Right forelimb (tissue), 1 donor: ENCODE measurements around the gene BID.

Experiments used
- DNase-seq: peaks from one replicate; pipeline ENCODE4 v3.0.0-alpha.2; 2018

Gene BID

DNA sequence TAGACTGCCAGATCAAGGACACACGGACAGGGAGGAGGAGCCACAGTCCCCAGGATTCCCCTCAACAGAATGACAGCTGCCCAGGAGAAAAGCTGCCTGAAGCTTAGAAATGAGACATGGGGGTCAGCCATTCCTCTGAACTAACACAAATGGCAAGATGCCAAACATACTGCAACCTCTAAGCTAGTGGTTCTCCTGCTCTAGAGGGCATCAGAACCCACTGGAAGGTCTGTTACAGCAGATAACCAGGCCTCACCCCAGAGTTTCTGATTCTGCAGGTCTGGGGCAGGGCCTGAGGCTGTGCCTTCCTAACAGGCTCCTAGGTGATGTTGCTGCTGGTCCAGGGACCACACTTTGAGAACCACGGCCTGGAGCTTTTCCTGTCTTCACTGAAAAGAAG, 28.6 kb upstream of the BID start:
- DNase-seq: no peak

DNA sequence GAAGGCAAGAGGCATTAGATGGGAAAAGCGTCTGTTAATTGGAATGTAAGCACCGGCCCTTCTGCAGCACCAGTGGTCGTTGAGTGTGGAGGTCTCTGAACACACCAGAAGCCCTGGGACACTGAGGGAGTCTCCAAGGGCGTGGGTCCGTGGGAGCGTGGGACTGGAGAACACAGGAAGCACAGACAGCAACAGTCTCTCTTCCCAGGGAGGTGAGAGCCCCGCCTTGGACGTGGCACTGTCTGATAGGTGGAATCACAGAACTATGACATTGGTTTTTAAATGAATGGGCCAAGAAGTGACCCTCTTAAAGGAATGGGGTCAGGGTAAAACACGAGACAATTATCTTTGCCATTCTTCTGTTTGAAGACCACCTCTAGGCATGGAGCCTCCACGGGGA, 28.1 kb upstream of the BID start:
- DNase-seq: no peak

DNA sequence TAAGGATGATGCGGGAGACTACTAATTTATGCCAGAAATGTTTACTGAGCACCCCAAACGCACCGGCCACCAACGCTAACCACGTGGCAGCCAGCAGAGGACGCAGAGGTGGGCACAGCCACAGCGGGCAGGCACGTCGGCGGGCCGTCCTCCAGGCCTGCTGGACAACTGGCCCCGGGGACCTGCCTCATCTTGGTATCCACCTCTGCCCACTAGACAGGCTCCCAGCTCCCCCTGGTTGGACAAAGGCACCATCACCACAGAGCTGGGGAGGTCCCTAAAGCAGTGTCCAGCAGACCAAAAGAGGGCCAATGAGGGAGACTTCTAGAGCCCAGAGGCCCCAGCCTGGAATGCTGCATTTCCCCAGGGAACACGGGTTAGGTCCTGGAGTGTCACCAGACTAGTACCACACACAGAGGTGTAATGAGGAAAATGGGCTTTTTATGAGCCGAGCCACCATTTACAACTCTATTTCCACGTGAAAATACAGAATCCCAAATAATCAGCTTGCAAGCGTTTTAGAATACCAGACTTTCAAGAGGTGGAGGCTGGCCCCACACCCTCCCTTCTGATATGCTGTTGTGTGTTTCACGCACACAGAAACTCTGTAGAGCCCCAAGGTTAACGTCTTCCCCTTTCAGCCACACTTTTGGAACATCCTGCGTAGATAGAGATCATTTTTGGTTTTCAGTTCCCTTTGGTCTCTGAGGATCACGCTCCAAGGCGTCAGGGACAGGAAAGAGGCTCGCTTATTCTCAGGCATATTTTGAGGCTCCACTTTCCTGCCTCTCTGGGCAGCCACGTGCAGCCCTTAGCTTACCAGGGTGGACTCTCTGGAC, 23.7 kb upstream of the BID start:
- no peak for DNase-seq

DNA sequence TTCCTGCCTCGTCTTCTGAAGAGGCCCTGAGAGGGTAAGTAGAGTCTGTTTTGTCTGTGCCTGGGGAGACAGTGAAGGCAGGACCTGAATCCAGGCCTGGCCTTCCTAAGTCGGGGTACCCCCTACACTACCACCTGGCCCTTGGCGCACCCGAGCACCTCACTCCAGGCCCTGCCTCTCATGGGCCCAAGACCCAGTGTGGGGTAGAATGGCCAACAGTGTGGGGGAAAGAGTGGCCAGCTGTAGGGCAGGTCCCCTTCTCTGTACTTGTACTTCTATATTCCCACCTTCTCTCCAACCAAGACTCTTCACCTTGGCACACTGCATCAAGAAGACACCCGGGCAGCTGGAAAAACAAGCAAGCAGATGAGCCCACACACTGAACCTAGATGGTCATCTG, 22.4 kb upstream of the BID start:
- no peak for DNase-seq

DNA sequence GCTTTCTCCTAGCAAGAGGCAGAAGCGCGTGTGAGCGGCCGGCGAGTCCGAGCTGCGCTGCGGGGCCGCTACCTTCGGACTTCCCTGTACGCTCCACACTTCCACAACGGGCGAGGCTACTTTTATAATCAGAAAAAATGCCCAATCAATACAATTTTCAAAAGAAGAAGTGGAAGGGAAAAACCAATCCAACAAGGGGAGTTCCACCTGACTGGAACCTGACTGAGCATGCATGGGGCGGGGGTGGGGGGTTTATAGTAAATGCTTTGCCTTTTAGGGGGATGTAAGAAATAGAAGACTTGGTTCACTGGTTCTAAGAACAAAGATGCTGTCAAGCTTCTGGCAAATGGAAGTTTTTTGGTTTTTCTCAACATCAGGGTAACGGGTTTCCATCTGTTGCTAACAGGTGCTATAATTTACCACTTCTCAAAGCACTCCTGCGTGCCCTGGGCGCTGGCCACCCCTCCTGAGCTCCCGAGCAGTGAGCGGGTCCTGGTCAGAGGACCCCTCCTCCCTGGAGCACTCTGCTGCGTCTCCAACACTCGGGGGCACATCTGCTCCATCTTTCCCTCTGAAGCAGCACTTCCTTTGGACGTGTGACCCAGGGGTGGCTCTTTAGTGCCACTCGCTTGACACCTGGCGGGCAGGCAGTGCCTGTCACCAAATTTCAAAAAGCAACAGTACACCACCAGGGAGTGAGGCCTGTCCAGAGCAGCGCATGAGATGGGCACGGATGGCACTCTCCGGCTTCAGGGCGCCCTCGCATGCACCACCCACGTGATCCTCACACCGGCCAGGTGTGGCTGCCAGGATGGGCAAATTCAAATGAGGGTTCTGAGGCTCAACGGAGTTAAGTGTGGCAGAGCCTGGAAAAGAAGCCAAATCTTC, 21.6 kb upstream of the BID start:
- no peak for DNase-seq

DNA sequence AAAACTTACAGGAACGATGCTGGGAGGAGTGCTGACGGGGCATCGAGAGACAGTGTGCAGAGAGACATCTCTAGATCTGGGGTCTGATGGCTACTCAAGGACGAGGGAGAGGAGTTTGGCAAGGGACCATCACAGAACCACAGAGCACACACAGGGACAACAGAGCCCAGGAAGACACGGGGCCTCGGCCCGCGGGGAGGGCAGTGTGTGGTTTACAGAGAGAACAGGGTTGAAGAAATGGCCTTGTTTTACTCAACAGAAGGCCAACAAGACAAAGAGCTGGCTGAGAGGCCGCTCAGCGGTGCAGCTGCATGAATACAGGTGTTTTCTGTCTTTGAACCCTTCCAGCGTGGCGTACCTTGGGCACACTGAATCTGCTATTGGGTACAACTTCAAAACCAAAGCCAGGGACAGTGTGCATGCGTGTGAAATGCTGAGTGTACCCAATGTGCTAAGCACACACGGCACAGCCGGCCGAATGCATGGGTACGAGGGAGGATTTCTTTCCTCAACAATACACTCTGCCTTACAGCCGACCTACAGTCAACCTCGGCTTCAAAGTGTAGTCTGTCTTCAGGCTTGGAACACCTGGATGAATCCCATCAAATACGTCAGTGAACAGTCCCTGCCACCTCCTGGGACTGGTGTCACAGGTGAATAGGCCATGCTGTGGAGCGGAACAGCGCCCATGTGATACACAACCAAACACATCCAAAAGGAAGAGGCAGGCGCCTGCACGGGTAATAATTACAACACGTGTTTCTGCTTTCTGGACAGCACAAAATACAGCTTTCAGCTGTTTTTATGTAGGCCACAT, 20.7 kb upstream of the BID start:
- DNase-seq: no peak

DNA sequence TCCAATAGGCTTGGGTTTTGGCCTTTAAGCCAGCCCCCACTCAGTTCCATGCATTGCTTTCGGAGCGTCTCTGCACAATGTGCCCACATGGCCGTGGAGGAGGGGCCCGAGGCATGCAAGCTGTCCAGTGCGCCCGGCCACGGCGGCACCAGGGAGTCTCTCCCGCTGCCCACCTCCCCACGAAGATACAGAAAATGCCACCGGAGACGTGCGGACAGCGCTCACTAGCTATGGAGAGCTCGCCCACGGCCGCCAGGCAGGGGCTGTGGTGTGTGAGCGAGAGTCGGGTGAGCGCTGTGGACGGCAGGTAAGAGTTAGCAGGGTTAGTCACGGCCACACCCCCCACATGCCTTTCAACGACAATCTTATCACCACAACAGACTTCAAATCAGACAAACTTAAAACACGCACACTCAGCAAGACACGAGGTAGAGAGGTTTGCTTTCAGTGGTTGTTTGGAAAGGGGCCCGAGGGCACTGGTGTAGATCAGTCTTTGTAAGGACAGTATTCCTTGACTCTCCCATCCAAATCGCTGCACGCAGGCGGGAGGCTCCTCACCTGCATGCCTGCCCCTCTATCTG, 18.7 kb upstream of the BID start:
- DNase-seq: no peak

DNA sequence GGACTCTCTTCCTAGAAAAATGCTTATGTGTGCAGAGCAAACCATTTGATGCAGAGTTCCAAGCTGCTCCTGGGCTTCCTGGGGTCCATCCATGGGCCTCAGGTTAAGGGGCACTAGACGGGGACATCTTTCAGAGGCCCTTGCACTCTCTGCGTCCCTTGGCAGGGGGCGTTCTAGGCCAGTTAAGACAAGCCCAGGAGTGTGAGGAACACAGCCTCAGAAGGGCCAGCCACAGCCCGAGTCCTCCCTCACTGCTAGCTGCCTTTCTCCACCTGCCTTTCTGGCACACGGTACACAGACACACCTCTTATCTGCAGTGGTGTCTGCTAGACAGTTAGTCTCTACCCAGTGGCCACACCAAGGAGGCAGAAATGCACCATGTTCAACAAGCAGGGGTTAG, 18.0 kb upstream of the BID start:
- no peak for DNase-seq

DNA sequence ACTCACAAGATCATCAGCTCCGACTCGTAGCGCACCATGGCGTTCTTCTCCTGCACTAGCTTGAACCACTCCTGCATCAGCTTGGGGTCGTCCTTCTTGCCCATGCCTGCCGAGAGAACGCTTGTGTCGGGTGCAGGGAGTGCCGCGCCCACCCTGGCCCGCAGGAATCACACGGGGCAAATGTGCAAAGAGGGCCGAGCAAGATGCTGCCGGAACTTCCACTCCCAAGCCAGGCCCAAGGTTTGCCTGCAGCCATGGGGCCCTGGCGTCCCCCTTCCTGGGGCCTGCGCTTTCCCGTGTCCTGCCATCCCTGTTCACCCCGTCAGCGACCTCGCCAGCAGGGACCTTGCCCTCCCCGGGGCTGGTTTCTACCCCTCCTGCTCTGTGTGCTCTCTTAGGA, 16.9 kb upstream of the BID start:
- no peak for DNase-seq

DNA sequence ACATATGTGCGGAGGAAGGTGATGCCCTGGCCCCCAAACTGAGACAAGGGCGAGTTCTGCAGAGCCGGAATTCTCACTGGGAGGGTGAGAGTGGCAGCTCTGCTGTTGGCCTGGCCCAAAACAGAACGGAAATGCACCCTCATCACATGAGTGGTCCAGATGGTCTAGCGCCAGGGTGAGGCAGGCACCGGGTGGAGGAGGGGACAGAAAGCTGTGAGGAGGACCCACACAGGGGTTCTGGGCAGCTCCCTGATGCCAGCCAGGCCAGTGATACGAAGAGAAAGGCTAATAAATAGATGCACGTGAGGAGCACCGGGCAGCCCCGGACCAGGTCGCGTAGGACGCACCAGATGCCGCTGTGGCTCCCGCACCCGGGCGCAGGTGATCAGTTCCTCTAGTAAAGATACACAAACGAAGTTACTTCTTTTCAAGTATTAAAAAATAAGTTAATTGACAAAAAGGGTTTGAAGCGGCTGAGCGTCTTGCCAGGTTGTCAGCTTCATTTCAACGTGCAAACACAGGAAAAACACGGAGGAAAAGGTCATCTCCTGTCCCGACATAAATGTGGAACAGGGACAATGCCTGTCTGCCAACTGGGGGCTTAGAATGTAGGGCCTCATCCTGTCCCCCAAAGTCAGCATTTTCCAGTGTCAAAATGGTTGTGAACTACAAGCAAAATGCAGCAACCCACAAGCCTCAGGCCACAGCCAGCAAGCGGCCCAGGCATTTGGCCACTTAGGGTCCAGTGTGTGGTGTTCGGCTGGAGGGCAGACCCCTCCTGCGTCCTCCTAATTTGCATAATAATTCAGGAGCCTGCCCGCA, 15.3 kb upstream of the BID start:
- no peak for DNase-seq

DNA sequence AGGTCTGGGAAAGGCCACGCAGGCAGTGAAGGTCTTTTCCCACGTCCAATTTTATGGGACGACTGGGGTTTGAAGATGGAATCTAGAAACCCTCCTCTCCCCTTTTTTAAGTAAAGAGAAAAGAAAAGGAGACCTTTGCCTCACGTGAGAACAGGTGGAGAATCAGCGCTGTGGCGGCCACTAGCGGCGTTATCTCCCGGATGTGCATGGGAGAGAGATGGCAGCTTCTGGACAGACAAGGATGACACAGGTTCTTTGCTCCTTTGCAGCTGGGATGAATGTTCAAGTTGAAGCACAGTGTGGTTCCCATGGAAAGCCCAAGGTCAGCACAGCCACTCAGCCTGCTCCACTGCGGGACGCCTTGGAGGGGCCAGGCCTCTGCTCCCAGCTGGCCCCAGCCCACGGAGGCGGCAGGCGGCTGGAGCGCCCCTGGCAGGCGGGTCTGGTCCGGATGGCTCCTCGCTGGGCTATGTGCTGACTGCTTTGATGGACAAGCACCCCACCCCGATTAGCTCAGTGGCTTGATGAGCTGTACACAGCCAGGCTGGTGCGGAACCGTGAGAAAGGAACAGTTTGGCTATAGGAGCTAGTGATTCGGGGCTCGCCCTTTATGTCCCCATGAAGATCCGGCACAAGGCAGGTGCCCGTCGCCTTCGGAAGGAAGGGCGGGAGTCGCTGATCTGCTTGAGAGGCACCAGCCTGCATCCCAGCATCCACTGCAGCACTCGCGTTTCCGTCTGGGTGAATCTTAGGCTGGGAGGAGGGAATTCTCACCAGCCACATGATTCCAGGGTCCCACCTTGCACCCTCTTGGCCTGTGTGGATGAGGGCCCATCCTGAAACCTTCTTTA, 14.5 kb upstream of the BID start:
- DNase-seq: no peak

DNA sequence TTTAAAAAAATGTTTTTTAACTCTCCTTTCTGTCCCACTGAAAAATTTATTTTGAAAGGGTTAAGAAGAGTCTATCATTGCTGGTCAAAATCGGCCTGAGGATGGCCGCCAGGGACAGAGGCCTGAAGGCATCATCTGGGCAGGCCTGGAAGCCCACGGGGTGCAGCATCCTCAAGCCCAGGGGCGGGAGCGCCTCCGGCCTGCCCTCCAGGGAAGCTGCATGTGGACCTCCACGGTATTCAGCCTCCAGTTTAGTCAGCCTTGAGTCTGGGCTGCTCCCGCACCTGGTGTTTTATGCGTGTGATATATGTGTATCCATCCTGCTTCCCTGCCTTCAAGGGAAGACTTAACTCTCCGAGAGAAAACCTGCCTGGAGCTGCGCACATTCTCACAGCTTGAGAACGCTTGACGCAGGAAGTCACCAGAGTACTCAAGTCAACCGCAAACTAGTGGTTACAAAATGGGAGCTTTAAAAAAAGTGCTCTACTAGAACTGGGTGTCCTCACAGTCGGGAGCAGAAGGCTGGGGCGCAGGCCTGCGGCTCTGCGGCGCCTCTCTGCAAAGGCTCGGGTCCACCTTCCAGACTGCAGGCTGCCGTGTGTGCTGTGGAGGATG, 13.6 kb upstream of the BID start:
- DNase-seq: no peak

DNA sequence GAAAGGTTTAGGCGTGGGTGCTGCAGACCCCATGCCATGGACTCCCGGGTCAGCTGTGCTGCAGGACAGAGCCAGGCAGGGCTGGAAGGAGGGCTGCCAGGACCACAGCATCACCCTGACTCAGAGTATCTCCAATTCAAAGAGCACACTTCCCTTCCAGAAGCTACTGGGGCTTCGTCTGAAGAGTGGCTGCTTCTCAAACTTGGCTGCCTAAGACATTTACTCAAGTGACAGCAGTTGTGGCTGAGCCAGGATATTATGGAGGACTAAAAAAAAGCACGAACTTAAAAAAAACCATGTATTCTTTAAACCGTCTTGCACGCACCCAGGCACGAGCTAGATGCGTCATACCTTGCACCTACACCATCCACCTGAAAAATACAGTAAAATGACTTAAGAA, 13.0 kb upstream of the BID start:
- DNase-seq: no peak

DNA sequence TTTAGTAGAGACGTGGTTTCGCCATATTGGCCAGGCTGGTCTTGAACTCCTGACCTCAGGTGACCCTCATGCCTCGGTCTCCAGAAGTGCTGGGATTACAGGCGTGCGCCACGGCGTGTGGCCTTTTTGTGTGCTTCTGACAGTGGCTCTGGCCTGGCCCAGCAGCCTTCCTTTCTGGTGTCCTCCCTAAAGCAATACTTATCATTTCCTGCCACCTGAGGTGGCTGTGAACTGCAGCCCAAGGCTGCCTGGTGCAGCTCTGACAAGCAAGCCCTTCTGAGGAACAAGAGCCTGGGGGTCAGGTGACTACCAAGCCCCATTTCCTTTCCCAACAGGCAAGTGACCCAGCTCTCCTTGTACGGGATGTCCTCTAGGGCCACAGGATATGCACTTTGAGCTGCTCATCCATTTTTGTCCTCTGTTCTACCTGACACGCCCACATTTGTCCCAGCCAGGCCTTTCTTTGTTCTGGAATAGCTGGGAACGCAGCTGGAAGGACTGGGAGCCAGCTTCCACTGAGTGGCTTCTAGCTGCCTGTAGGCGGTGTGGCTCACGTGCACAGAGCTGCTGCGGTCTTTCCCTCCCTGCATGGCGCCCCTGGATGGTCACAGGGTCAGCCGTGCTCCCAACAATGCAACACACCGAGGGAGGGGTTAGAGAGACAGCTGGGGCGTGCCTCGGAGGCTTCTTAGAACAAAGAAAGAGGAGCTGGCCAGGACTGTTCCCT, 12.3 kb upstream of the BID start:
- DNase-seq: peak; percentile 63

DNA sequence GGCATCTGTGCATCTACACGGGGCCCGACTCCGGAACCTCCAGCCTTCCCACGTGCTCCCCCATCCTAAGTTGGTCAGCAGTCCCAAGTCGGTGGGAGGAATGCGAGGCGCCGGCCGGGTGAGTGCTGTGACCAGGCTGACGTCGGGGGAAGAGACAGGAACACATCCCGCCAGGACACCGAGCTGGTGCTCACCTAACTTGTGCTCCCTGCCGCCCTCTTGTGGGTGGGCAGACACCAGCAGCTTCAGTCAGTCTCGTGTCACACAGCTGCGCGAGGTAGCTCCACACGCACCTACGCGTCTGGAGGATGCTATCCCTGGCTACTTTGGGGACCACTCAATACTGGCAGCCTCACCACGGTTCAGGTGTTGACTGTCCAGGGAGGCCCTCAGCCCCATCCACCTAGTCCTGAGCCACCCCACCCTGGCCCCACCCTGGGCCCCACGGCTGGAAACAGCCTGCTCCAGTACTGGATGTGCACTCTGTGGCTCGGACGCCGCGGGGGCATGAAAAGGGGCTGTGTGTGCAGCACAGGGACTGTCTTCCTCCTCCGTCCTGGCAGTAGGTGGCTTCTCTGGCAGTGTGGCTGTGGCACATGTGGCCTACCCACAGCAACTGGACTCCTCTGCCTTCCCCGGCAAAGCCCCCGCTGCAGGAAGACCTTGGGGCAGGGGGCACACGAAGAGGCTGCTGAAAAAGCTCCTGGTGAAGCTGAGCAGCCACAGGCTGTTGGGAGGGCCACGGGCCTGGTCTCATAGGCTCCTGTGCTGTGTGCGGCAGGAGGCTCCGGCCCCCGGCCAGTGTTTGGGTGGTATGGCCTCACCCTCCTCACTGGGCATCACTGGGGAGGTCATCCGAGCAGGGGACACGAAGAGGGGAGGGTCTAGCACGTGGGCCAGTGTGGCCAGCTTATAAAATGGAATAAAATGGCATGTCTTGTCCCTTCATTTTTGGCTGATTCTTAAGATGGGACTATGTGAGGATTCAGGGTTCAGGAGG, 11.2 kb upstream of the BID start:
- DNase-seq: no peak

DNA sequence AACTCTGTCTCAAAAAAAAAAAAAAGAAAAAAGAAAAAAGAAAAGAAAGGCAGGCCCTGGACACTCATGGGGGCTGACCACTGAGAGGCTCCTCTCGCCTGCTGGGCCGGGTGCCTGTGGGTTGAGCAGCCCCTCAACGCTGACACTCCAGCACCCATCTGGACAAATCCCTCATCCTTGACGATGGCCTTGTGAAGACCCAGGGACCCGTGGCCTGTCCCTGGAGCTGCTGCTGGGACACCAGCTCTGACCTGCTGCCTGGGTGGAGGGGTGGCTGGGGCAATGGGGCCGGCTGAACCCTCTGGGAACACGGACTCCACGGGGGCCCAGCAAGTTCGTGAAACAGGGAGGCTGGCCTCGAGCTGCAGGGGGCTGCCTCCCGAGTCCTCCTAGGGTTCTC, 10.5 kb upstream of the BID start:
- no peak for DNase-seq

DNA sequence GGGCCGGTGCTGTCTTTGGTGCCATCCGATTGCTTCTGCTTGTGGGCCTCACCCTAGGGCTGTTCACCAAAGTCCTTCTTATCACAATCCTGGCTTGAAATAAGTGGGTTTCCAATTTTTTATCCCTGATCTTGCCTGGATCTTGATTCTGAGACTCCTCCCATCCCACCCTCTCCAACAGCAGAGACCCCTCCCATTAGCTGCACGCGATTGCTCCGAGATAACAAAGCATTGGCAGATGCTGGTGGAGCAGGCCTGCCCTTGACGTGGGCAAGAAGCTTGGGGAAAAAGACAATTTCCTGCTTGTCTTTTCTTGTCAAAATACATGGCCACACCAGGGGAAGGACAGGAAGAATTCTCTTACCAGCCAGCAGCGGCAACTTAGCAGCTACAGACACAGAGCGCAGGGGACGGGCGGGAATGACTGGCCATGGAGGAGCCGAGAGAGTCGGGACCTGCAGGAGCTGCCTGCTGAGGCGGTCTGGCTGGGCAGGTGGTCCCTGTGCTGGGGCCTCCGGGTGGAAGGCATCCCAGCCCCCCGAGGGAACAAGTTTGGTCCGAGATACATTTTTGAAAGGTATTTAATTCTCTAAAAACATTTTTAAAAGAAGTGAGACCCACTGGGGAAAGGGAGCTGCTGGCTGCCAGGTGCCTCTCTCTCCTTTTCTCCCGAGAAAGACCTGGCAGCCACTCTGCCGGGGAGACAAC, 9.7 kb upstream of the BID start:
- no peak for DNase-seq

DNA sequence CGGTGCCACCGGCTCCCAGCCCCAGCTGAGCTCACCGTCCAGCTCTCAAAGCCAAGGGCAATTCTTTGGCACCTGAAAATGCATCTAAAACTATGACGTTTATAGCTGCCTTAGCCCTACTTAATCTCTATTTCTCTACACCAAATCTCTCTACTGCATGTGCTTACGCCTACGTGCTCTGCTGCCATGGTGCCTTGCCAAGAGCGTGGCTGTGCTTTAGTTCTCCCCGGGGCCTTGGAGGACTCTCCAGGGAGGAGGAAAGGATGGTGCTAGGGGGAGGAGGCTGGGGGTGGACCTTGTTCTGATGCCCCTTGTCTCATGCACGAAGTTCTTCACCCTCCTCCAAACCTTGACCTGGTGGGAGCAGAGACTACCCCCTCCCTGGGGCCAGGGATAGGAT, 9.0 kb upstream of the BID start:
- no peak for DNase-seq
